ENCODE results near the gene KRTAP10-12.

Gene KRTAP10-12

GRCh38 chr21:44718093-44718492 is 21.1 kb downstream of the KRTAP10-12 start:
- ATAC-seq, result no peak

GRCh38 chr21:44718571-44718970 is 21.6 kb downstream of the KRTAP10-12 start:
- no peak for ATAC-seq
- TF ChIP-seq SNAI2 (CRISPR knock-in tag; IDR thresholded peaks at IDR 0.05) (no peak), ZFP3 (CRISPR knock-in tag; IDR thresholded peaks at IDR 0.05) (no peak), TCF4 (CRISPR knock-in tag; IDR thresholded peaks at IDR 0.05; ENCODE audit: borderline replicate concordance) (no peak), ZNF565 (CRISPR knock-in tag; conservative IDR thresholded peaks at IDR 0.05; ENCODE audit: low read depth) (no peak), ISL1 (CRISPR knock-in tag; IDR thresholded peaks at IDR 0.05) (no peak), ZNF8 (CRISPR knock-in tag; IDR thresholded peaks at IDR 0.05) (no peak), TOX (CRISPR knock-in tag; IDR thresholded peaks at IDR 0.05; ENCODE audit: borderline replicate concordance) (no peak), GLIS3 (CRISPR knock-in tag; IDR thresholded peaks at IDR 0.05) (no peak), PPARA (CRISPR knock-in tag; IDR thresholded peaks at IDR 0.05; ENCODE audit: borderline replicate concordance) (no peak), OSR1 (CRISPR knock-in tag; IDR thresholded peaks at IDR 0.05) (no peak), CREB5 (CRISPR knock-in tag; IDR thresholded peaks at IDR 0.05; ENCODE audit: low read depth) (no peak), CSDC2 (CRISPR knock-in tag; IDR thresholded peaks at IDR 0.05) (no peak), ESRRG (CRISPR knock-in tag; IDR thresholded peaks at IDR 0.05) (no peak)

More at GRCh38 chr21:44718093-44718492, 21.1 kb downstream of the KRTAP10-12 start:
- TF ChIP-seq ISL1 (CRISPR knock-in tag; IDR thresholded peaks at IDR 0.05) (no peak), BACH2 (CRISPR knock-in tag; IDR thresholded peaks at IDR 0.05; ENCODE audit: borderline replicate concordance) (no peak), ARNTL (CRISPR knock-in tag; IDR thresholded peaks at IDR 0.05; ENCODE audit: borderline replicate concordance, low read depth) (no peak), CSDC2 (CRISPR knock-in tag; IDR thresholded peaks at IDR 0.05) (no peak), PATZ1 (CRISPR knock-in tag; IDR thresholded peaks at IDR 0.05; ENCODE audit: borderline replicate concordance) (no peak), POU6F1 (CRISPR knock-in tag; IDR thresholded peaks at IDR 0.05; ENCODE audit: borderline replicate concordance, low read depth) (no peak), ZC3H10 (CRISPR knock-in tag; IDR thresholded peaks at IDR 0.05) (no peak), TCF4 (CRISPR knock-in tag; IDR thresholded peaks at IDR 0.05; ENCODE audit: borderline replicate concordance) (no peak), OSR1 (CRISPR knock-in tag; IDR thresholded peaks at IDR 0.05) (no peak), TSHZ2 (CRISPR knock-in tag; IDR thresholded peaks at IDR 0.05) (no peak), SNAI2 (CRISPR knock-in tag; IDR thresholded peaks at IDR 0.05) (no peak), ESRRG (CRISPR knock-in tag; IDR thresholded peaks at IDR 0.05) (no peak), CREB5 (CRISPR knock-in tag; IDR thresholded peaks at IDR 0.05; ENCODE audit: low read depth) (no peak), ZNF70 (CRISPR knock-in tag; IDR thresholded peaks at IDR 0.05) (no peak), CSRNP3 (CRISPR knock-in tag; IDR thresholded peaks at IDR 0.05) (no peak), ZFP30 (CRISPR knock-in tag; IDR thresholded peaks at IDR 0.05) (no peak), TOX (CRISPR knock-in tag; IDR thresholded peaks at IDR 0.05; ENCODE audit: borderline replicate concordance) (no peak)

Data from SK-N-SH treated with all-trans-retinoic acid at 6 μM for 48 hours (cell line).